ENCODE measurements around the gene ZNF441.
"Not testable (repeated sequence)": the region's sequence is repeated elsewhere in the genome, so short reads cannot be mapped to it uniquely, and the experiment has no call there.

The ZNF441 gene

GRCh38 chr19:11814029-11814699 lies 47.4 kb downstream of the ZNF441 start, which contains the start of gene ZNF440:
ZNF440 (plus strand) TSS chr19:11814273; CDS start chr19:11814448, 175 bp downstream.
- DNase-seq (ENCODE audit: low spot score) = peak; percentile 98
- ChIA-PET CTCF (interaction anchor here (1.0 to 1.3 kb wide), 2 partner anchors 16 kb away, joined by 5 to 6 read pairs; partner anchors contain the start of gene ZNF491), POLR2A (ENCODE audit: low non-redundant PET) (interaction anchor here (0.6 kb wide), 2 partner anchors 178 to 474 kb away, joined by 3 to 6 read pairs; no protein-coding TSS in a partner anchor)
- TF ChIP-seq, protein P1, sequence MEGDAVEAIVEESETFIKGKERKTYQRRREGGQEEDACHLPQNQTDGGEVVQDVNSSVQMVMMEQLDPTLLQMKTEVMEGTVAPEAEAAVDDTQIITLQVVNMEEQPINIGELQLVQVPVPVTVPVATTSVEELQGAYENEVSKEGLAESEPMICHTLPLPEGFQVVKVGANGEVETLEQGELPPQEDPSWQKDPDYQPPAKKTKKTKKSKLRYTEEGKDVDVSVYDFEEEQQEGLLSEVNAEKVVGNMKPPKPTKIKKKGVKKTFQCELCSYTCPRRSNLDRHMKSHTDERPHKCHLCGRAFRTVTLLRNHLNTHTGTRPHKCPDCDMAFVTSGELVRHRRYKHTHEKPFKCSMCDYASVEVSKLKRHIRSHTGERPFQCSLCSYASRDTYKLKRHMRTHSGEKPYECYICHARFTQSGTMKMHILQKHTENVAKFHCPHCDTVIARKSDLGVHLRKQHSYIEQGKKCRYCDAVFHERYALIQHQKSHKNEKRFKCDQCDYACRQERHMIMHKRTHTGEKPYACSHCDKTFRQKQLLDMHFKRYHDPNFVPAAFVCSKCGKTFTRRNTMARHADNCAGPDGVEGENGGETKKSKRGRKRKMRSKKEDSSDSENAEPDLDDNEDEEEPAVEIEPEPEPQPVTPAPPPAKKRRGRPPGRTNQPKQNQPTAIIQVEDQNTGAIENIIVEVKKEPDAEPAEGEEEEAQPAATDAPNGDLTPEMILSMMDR (conservative IDR thresholded peaks at IDR 0.05; ENCODE audit: low read depth) = no peak
- peak within 1 kb of the TSS; percentile 95 for H3K27ac ChIP-seq

DNA sequence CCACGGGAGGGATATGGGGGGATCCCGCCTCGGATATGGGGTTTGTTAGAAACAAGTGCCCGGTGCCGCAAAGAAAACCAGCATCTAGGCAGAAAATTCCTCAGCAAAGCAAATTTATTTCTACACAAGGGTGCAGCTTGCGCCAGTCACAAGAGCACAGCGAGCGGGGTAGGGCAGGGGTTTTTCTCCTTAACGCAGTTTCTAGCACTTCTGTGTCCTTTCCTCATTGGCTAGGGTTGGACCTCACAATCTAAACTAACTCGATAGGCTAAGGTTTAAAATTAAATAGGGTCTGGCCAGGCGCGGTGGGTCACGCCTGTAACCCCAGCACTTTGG lies 47.9 kb downstream of the ZNF441 start:
- POLR2A ChIA-PET (ENCODE audit: low non-redundant PET) = interaction anchor here (0.6 kb wide), 1 partner anchor 474 kb away, joined by 3 read pairs; no protein-coding TSS in a partner anchor
- peak overlapping the region; percentile 95 for H3K27ac ChIP-seq
- peak; percentile 45 for DNase-seq (ENCODE audit: low spot score)
- TF ChIP-seq, protein P1 (conservative IDR thresholded peaks at IDR 0.05; ENCODE audit: low read depth) = no peak
- CTCF ChIA-PET = interaction anchor here (0.5 to 1.3 kb wide), 2 partner anchors 17 to 887 kb away, joined by 4 to 5 read pairs; no protein-coding TSS in a partner anchor

DNA sequence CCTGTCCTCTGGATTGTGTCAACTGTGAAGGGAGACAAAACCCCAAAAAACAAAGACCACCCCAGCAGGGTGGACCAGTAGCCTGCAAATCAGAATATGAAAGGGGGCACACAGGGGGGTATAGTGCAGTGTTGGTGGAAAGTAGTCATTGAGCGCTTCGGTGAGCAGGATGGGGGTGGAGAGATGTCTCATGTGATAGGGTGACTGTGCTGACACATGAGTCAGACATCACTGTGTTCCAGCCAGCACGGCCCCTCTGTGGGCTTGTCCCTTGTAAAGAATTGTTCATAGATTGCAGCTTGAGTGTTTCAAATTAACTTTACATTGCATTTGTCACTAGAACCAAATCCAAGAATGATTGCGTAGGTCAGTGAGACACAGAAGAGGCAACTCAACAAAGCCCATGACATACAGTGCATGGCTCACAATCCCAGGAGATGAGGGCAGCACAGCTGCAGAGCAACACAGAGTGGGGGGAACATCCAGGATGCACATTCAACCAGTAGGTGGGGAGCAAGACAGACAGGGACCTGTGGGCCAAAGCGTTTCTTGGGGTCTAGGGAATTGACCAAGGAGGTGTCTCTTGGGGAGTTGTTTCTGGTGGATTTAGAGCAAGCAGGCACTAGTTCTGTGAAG lies 54.8 kb downstream of the ZNF441 start:
- ChIA-PET POLR2A (ENCODE audit: low non-redundant PET) (no interaction called here), CTCF (no interaction called here)
- TF ChIP-seq, protein P1 (conservative IDR thresholded peaks at IDR 0.05; ENCODE audit: low read depth) = no peak
- no peak overlapping the region for H3K27ac ChIP-seq
- DNase-seq (ENCODE audit: low spot score) = no peak

- CTCF ChIA-PET; DNase-seq (ENCODE audit: low spot score); POLR2A ChIA-PET (ENCODE audit: low non-redundant PET); H3K27ac ChIP-seq: not testable (repeated sequence)
These were observed 62.4 kb downstream of the ZNF441 start for GRCh38 chr19:11828957-11829876.

DNA sequence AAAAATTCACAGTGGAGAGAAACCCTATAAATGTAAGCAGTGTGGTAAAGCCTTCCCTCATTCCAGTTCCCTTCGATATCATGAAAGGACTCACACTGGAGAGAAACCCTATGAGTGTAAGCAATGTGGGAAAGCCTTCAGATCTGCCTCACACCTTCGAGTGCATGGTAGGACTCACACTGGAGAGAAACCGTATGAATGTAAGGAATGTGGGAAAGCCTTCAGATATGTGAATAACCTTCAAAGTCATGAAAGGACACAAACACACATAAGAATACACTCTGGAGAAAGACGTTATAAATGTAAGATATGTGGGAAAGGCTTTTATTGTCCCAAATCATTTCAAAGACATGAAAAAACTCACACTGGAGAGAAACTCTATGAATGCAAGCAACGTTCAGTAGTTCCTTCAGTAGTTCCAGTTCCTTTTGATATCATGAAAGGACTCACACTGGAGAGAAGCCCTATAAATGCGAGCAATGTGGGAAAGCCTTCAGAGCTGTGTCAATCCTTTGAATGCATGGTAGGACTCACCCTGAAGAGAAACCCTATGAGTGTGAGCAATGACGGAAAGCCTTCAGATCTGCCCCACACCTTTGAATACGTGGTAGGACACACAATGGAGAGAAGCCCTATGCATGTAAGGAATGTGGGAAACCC lies 65.6 kb downstream of the ZNF441 start:
- POLR2A ChIA-PET (ENCODE audit: low non-redundant PET) = no interaction called here
- TF ChIP-seq, protein P1 (conservative IDR thresholded peaks at IDR 0.05; ENCODE audit: low read depth) = no peak
- H3K27ac ChIP-seq = no peak overlapping the region
- no peak for DNase-seq (ENCODE audit: low spot score)
- CTCF ChIA-PET = no interaction called here

GRCh38 chr19:11833541-11833940 lies 66.7 kb downstream of the ZNF441 start:
- POLR2A ChIA-PET (ENCODE audit: low non-redundant PET) = no interaction called here
- CTCF ChIA-PET = interaction anchor here (0.6 kb wide), 1 partner anchor 24 kb away, joined by 4 read pairs; no protein-coding TSS in a partner anchor
- no peak for DNase-seq (ENCODE audit: low spot score)

More at GRCh38 chr19:11833541-11833940, 66.7 kb downstream of the ZNF441 start:
- TF ChIP-seq, protein P1 (conservative IDR thresholded peaks at IDR 0.05; ENCODE audit: low read depth) = no peak
- H3K27ac ChIP-seq = no peak overlapping the region

Data from RWPE1 (cell line).